Natural killer cell (primary cell): ENCODE measurements around the gene CHPF2. TPM values are rescaled to one million over a fixed set of nuclear protein-coding genes. Genes with fewer than 3 reads are reported as not detected.

Experiments used
- ATAC-seq, 3 donors: fragments of 150-1000 bp in 2 of 3; fragments of 200-7000 bp in 1 of 3; cut with Tn5 transposase; 1 replicate in 1 of 3; 2 replicates in 2 of 3; pipeline ENCODE4 v1.10.0; 2021; ENCODE audit warnings: mild to moderate bottlenecking in 2 of 3, moderate library complexity in 2 of 3
- DNase-seq, 2 donors: peaks; one replicate each; pipeline versions ENCODE4 v3.0.0 to v3.0.0-alpha.2; 2013 to 2021; ENCODE audit warnings: mixed read lengths in 1 of 2
- H3K27ac ChIP-seq: one replicate; pipeline ENCODE4 v1.5.1; 2013; ENCODE audit warnings: mild to moderate bottlenecking, low read length
- H3K27me3 ChIP-seq: one replicate; pipeline ENCODE4 v1.6.1; 2013; ENCODE audit warnings: low read length; ENCODE audit not compliant: control insufficient read depth, insufficient read depth
- H3K36me3 ChIP-seq: one replicate; pipeline ENCODE4 v1.6.1; 2013; ENCODE audit warnings: low read length; ENCODE audit not compliant: control insufficient read depth, insufficient read depth
- H3K4me1 ChIP-seq: one replicate; pipeline ENCODE4 v1.6.1; 2013; ENCODE audit warnings: low read length; ENCODE audit not compliant: control insufficient read depth, insufficient read depth
- H3K4me3 ChIP-seq: one replicate; pipeline ENCODE4 v1.5.1; 2013; ENCODE audit warnings: low read length
- H3K9me3 ChIP-seq: one replicate; pipeline ENCODE4 v1.6.1; 2013; ENCODE audit warnings: low read length; ENCODE audit not compliant: control insufficient read depth, insufficient read depth
- H3K27ac Mint-ChIP-seq, 2 donors: one replicate each; pipeline ENCODE4 v1.8.0; 2022; ENCODE audit warnings: mild to moderate bottlenecking in 2 of 2, mixed read lengths in 2 of 2, moderate library complexity in 1 of 2
- H3K27me3 Mint-ChIP-seq, 2 donors: one replicate each; pipeline ENCODE4 v1.8.0; 2022; ENCODE audit warnings: low read depth in 2 of 2, mixed read lengths in 2 of 2
- H3K36me3 Mint-ChIP-seq: one replicate; pipeline ENCODE4 v1.8.0; 2022; ENCODE audit warnings: mixed read lengths
- H3K4me1 Mint-ChIP-seq, 2 donors: one replicate each; pipeline ENCODE4 v1.8.0; 2022; ENCODE audit warnings: mixed read lengths in 2 of 2
- H3K4me3 Mint-ChIP-seq: one replicate; pipeline ENCODE4 v1.8.0; 2022; ENCODE audit warnings: mild to moderate bottlenecking, moderate library complexity, mixed read lengths
- H3K9me3 Mint-ChIP-seq, 2 donors: one replicate each; pipeline ENCODE4 v1.8.0; 2022; ENCODE audit warnings: mixed read lengths in 2 of 2
- CTCF ChIP-seq: fragments of 200-600 bp; IDR thresholded peaks from one replicate; pipeline ENCODE4 v1.8.0; 2022; ENCODE audit warnings: antibody characterized with exemption
- WGBS: methylation state at CpG from one replicate; pipeline ENCODE4 v1.1.7; 2013; ENCODE audit warnings: missing lambda C conversion rate; ENCODE audit not compliant: insufficient coverage; 5-methylcytosine and 5-hydroxymethylcytosine counted together
- intact Hi-C: fragments of 100-400 bp; cut with micrococcal nuclease; formaldehyde crosslinking; loops from one replicate; pipeline ENCODE4 v1.14.2; 2022
- total RNA-seq, 4 donors: library from RNA; stranded (reverse); fragments of 120-200 nt in 1 of 4; gene quantifications; one replicate each; pipeline versions ENCODE4 v1.2.3 to v1.2.4, GENCODE V29; 2013 to 2022

The CHPF2 gene
- total RNA-seq, 3 donors from 2014 or later (not counting 1 experiment from before 2014, with no cell fraction given), result 47.0 to 51.6 (median 48.6) TPM

- no peak overlapping the region for H3K4me3 Mint-ChIP-seq
- peak overlapping the region in 1 of 2 donors; percentile 98 for H3K27ac Mint-ChIP-seq
- no peaks in the 10 kb centered on the region for H3K27me3 ChIP-seq
- no peak overlapping the region for H3K27ac ChIP-seq
- H3K4me1 Mint-ChIP-seq, result peaks cover 37 to 38% of the 10 kb centered on the region in 2 donors
- H3K27me3 Mint-ChIP-seq, result no peaks in the 10 kb centered on the region
- H3K4me3 ChIP-seq, result no peak overlapping the region
- peaks cover 27% of the 10 kb centered on the region for H3K36me3 ChIP-seq
- 98% methylated on average over 28 of the region's 28 CpGs for WGBS
- TF ChIP-seq CTCF, result no peak
- H3K36me3 Mint-ChIP-seq, result no peaks in the 10 kb centered on the region
- no peak for DNase-seq
- no peaks in the 10 kb centered on the region for H3K9me3 Mint-ChIP-seq
- no peak for ATAC-seq
- intact Hi-C loops, result no loop called here
- H3K9me3 ChIP-seq, result no peaks in the 10 kb centered on the region
- peaks cover 26% of the 10 kb centered on the region for H3K4me1 ChIP-seq
These were observed 3.0 kb downstream of the CHPF2 start for GRCh38 chr7:151235091-151235787.

GRCh38 chr7:151236406-151236805 lies 4.1 kb downstream of the CHPF2 start:
- no peak for TF ChIP-seq CTCF
- WGBS, result 96% methylated on average over 13 of the region's 13 CpGs
- intact Hi-C loops, result no loop called here
- Histone ChIP-seq H3K4me1 (peaks cover 26% of the 10 kb centered on the region), H3K4me3 (no peak overlapping the region), H3K27me3 (no peaks in the 10 kb centered on the region), H3K27ac (no peak overlapping the region), H3K36me3 (peaks cover 27% of the 10 kb centered on the region), H3K9me3 (no peaks in the 10 kb centered on the region)
- Mint-ChIP-seq H3K36me3 (no peaks in the 10 kb centered on the region), H3K9me3 (no peaks in the 10 kb centered on the region), H3K27ac (no peak overlapping the region), H3K27me3 (no peaks in the 10 kb centered on the region), H3K4me1 (peaks cover 37 to 38% of the 10 kb centered on the region in 2 donors), H3K4me3 (no peak overlapping the region)
- DNase-seq (no peak), ATAC-seq (no peak)

GRCh38 chr7:151237244-151238189 lies 5.2 kb downstream of the CHPF2 start:
- Mint-ChIP-seq H3K36me3 (no peaks in the 10 kb centered on the region), H3K27me3 (no peaks in the 10 kb centered on the region)

More at GRCh38 chr7:151237244-151238189, 5.2 kb downstream of the CHPF2 start:
- intact Hi-C loops, result no loop called here
- Mint-ChIP-seq H3K27ac (no peak overlapping the region), H3K4me1 (peaks cover 28 to 29% of the 10 kb centered on the region in 2 donors), H3K9me3 (no peaks in the 10 kb centered on the region), H3K4me3 (no peak overlapping the region)
- no peak for TF ChIP-seq CTCF
- Histone ChIP-seq H3K4me3 (no peak overlapping the region), H3K27me3 (no peaks in the 10 kb centered on the region), H3K36me3 (peaks cover 27% of the 10 kb centered on the region), H3K27ac (no peak overlapping the region), H3K4me1 (peaks cover 18% of the 10 kb centered on the region), H3K9me3 (no peaks in the 10 kb centered on the region)
- ATAC-seq (no peak), DNase-seq (no peak)
- WGBS, result 95% methylated on average over 44 of the region's 44 CpGs
